GM12878 (cell line): Measurements from ENCODE around the gene MAGIX. TPM values are rescaled to one million over a fixed set of nuclear protein-coding genes. Genes with fewer than 3 reads are reported as not detected.
A peak's percentile ranks its signal among the peaks of the same experiment; 100 is the strongest.

Source experiments
- BMI1 ChIP-seq: fragments of 450-650 bp; IDR thresholded peaks from 2 replicates; pipeline ENCODE4 v1.6.1; 2016; ENCODE audit warnings: mild to moderate bottlenecking, moderate library complexity, borderline replicate concordance
- CBFB ChIP-seq: IDR thresholded peaks from 2 replicates; pipeline ENCODE4 v1.6.1; 2016; ENCODE audit warnings: antibody characterized with exemption, low read depth
- DPF2 ChIP-seq: fragments of 450-650 bp; IDR thresholded peaks from 2 replicates; pipeline ENCODE4 v1.6.1; 2017; ENCODE audit warnings: mild to moderate bottlenecking
- IKZF1 ChIP-seq: fragments of 450-650 bp; conservative IDR thresholded peaks from 2 replicates; pipeline ENCODE4 v1.6.1; 2017; ENCODE audit warnings: antibody characterized with exemption, mild to moderate bottlenecking
- NR2C1 ChIP-seq: fragments of 450-650 bp; IDR thresholded peaks from 2 replicates; pipeline ENCODE4 v1.6.1; 2017; ENCODE audit warnings: antibody characterized with exemption, mild to moderate bottlenecking, moderate library complexity
- PAX5 ChIP-seq: IDR thresholded peaks from 2 replicates; pipeline ENCODE4 v1.6.1; 2011; ENCODE audit warnings: low read depth, low read length, borderline replicate concordance
- POU2F2 ChIP-seq: IDR thresholded peaks from 3 replicates; pipeline ENCODE4 v1.6.1; 2011; ENCODE audit warnings: low read depth, mild to moderate bottlenecking, low read length, borderline replicate concordance
- RAD21 ChIP-seq: IDR thresholded peaks from 2 replicates; pipeline ENCODE4 v1.6.1; 2011; ENCODE audit warnings: mild to moderate bottlenecking, low read depth, low read length, moderate library complexity; ENCODE audit not compliant: insufficient read depth
- RB1 ChIP-seq: fragments of 450-650 bp; formaldehyde crosslinking; IDR thresholded peaks from 2 replicates; pipeline ENCODE4 v1.6.1; 2017; ENCODE audit warnings: mild to moderate bottlenecking, borderline replicate concordance
- RUNX3 ChIP-seq: IDR thresholded peaks from 2 replicates; pipeline ENCODE4 v1.6.1; 2012; ENCODE audit warnings: low read length, inconsistent platforms
- SMAD1 ChIP-seq: fragments of 450-650 bp; IDR thresholded peaks from 2 replicates; pipeline ENCODE4 v1.6.1; 2018; ENCODE audit warnings: mild to moderate bottlenecking, low read depth; ENCODE audit not compliant: partially characterized antibody
- SREBF1 ChIP-seq: IDR thresholded peaks from 2 replicates; pipeline ENCODE4 v1.6.1; 2012; ENCODE audit warnings: mild to moderate bottlenecking, low read length
- STAT3 ChIP-seq: IDR thresholded peaks from 2 replicates; pipeline ENCODE4 v1.6.1; 2011; ENCODE audit warnings: low read depth, low read length, improper control_type of control experiment
- ZNF207 ChIP-seq: fragments of 450-650 bp; IDR thresholded peaks from 2 replicates; pipeline ENCODE4 v1.6.1; 2014; ENCODE audit warnings: antibody characterized with exemption, mild to moderate bottlenecking, borderline replicate concordance
- polyA plus RNA-seq, 11 experiments: library from polyadenylated mRNA; depleted of rRNA in 4 of 11; unstranded in 6 of 11; stranded (reverse) in 5 of 11; fragments of >200 nt; fragmentation: Nextera tagmentation in 4 of 11; fragmentation: Illumina TruSeq in 1 of 11; extraction: Ambion mirVana in 4 of 11; extraction: Trizol in 1 of 11; gene quantifications; 1 replicate in 1 of 11; 2 replicates in 10 of 11; pipeline versions ENCODE4 v1.2.1 to v1.2.3, GENCODE V29; 2011 to 2016; ENCODE audit warnings: inconsistent platforms in 2 of 11, missing spikeins in 2 of 11, low read depth in 1 of 11
- total RNA-seq, 4 experiments: library from RNA; depleted of rRNA in 3 of 4; stranded (reverse); fragments of >200 nt in 3 of 4; fragmentation: Illumina TruSeq in 1 of 4; extraction: Trizol in 1 of 4; gene quantifications; 2 replicates each; pipeline versions ENCODE4 v1.2.1 to v1.2.3, GENCODE V29; 2013 to 2021
- TF ChIP-seq, protein P1 (sequence below): IDR thresholded peaks from 2 replicates; pipeline ENCODE4 v1.6.1; 2011; ENCODE audit warnings: low read depth, low read length, improper control_type of control experiment, borderline replicate concordance
- TF ChIP-seq, protein P2 (sequence below): IDR thresholded peaks from 2 replicates; pipeline ENCODE4 v1.6.1; 2011; ENCODE audit warnings: borderline replicate concordance, low read depth, mild to moderate bottlenecking, moderate library complexity, low read length; ENCODE audit not compliant: insufficient read depth, poor library complexity, severe bottlenecking
- TF ChIP-seq, protein P3 (sequence below): fragments of 450-650 bp; conservative IDR thresholded peaks from 2 replicates; pipeline ENCODE4 v1.6.1; 2017; ENCODE audit warnings: mild to moderate bottlenecking, moderate library complexity
- TF ChIP-seq, protein P4 (sequence below): fragments of 150-350 bp; IDR thresholded peaks from 2 replicates; pipeline ENCODE4 v1.6.1; 2016; ENCODE audit warnings: low read depth, low read length
- TF ChIP-seq, protein P5 (sequence below): IDR thresholded peaks from 2 replicates; pipeline ENCODE4 v1.6.1; 2011; ENCODE audit warnings: mild to moderate bottlenecking, low read depth, low read length, moderate library complexity; ENCODE audit not compliant: insufficient replicate concordance

Gene MAGIX
- total and polyA plus RNA-seq, 10 of the 15 experiments (the other 5 are each of a cell fraction or from before 2014, with no cell fraction given), result 0.03 to 2.5 (median 0.82) TPM

DNA sequence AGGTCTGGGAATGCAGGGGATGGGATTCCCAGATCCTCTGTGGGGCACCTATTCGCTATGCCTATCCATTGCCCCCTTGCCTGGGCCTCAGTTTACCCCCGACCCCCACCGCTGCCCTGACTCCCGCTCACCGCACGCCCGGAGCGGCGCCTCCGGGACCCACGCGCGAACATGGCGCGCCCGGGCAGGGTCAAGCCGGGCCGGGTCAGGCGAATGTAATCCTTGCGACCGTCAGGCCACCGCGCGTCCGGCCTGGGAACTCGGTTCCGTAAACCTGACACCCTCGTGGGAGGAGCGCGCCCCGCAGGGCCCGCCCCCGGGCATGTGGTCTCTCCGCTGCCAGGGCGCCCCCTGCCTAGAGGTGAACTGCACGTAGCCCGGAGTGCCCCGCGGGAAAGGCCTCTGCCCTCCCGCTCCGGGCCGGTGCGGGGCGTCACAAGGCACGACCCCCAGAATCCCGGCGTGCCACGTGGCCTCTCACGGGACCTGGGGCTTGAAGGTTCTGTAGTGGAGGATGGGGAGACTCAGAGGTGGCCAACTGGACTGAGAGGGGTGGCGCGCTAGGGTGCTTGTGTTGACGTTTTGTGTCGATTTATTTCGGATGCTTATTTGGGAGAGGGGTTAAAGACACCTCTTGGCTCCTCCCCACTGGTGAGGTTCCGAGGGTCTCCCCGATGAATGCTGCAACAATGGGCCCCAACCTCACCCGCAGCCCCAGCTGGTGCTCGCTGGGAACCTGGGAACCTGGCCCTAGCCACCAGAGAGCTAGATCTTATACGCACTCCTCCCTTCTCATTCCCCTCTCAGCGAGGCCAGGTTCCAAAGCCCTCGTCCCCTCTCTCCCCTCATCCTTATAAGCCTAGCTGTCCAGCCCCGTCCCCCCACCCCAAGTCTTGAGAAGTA lies 23.8 kb downstream of the MAGIX start, which contains the start of gene PRICKLE3 (continued):
- TF ChIP-seq, protein P1, sequence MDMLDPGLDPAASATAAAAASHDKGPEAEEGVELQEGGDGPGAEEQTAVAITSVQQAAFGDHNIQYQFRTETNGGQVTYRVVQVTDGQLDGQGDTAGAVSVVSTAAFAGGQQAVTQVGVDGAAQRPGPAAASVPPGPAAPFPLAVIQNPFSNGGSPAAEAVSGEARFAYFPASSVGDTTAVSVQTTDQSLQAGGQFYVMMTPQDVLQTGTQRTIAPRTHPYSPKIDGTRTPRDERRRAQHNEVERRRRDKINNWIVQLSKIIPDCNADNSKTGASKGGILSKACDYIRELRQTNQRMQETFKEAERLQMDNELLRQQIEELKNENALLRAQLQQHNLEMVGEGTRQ, result no peak
- TF ChIP-seq STAT3, result no peak
- TF ChIP-seq BMI1, result no peak
- TF ChIP-seq IKZF1, result peak; percentile 58
- TF ChIP-seq RB1, result peak; percentile 63; the same call in 1 of the 2 replicates
- TF ChIP-seq, protein P2, sequence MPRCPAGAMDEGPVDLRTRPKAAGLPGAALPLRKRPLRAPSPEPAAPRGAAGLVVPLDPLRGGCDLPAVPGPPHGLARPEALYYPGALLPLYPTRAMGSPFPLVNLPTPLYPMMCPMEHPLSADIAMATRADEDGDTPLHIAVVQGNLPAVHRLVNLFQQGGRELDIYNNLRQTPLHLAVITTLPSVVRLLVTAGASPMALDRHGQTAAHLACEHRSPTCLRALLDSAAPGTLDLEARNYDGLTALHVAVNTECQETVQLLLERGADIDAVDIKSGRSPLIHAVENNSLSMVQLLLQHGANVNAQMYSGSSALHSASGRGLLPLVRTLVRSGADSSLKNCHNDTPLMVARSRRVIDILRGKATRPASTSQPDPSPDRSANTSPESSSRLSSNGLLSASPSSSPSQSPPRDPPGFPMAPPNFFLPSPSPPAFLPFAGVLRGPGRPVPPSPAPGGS, result no peak
- TF ChIP-seq NR2C1, result no peak
- no peak for TF ChIP-seq SREBF1
- TF ChIP-seq DPF2, result peak; percentile 53
- TF ChIP-seq CBFB, result 0 out of 2 replicates have a peak, but pooled peaks have one; percentile 32
- TF ChIP-seq, protein P3, sequence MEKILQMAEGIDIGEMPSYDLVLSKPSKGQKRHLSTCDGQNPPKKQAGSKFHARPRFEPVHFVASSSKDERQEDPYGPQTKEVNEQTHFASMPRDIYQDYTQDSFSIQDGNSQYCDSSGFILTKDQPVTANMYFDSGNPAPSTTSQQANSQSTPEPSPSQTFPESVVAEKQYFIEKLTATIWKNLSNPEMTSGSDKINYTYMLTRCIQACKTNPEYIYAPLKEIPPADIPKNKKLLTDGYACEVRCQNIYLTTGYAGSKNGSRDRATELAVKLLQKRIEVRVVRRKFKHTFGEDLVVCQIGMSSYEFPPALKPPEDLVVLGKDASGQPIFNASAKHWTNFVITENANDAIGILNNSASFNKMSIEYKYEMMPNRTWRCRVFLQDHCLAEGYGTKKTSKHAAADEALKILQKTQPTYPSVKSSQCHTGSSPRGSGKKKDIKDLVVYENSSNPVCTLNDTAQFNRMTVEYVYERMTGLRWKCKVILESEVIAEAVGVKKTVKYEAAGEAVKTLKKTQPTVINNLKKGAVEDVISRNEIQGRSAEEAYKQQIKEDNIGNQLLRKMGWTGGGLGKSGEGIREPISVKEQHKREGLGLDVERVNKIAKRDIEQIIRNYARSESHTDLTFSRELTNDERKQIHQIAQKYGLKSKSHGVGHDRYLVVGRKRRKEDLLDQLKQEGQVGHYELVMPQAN, result 0 out of 2 replicates have a peak, but pooled peaks have one; percentile 45
- TF ChIP-seq, protein P4, sequence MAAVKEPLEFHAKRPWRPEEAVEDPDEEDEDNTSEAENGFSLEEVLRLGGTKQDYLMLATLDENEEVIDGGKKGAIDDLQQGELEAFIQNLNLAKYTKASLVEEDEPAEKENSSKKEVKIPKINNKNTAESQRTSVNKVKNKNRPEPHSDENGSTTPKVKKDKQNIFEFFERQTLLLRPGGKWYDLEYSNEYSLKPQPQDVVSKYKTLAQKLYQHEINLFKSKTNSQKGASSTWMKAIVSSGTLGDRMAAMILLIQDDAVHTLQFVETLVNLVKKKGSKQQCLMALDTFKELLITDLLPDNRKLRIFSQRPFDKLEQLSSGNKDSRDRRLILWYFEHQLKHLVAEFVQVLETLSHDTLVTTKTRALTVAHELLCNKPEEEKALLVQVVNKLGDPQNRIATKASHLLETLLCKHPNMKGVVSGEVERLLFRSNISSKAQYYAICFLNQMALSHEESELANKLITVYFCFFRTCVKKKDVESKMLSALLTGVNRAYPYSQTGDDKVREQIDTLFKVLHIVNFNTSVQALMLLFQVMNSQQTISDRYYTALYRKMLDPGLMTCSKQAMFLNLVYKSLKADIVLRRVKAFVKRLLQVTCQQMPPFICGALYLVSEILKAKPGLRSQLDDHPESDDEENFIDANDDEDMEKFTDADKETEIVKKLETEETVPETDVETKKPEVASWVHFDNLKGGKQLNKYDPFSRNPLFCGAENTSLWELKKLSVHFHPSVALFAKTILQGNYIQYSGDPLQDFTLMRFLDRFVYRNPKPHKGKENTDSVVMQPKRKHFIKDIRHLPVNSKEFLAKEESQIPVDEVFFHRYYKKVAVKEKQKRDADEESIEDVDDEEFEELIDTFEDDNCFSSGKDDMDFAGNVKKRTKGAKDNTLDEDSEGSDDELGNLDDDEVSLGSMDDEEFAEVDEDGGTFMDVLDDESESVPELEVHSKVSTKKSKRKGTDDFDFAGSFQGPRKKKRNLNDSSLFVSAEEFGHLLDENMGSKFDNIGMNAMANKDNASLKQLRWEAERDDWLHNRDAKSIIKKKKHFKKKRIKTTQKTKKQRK, result no peak
- peak; percentile 42 for TF ChIP-seq RUNX3
- no peak for TF ChIP-seq PAX5
- TF ChIP-seq RAD21, result peak; percentile 16; the same call in 1 of the 2 replicates
- TF ChIP-seq, protein P5, sequence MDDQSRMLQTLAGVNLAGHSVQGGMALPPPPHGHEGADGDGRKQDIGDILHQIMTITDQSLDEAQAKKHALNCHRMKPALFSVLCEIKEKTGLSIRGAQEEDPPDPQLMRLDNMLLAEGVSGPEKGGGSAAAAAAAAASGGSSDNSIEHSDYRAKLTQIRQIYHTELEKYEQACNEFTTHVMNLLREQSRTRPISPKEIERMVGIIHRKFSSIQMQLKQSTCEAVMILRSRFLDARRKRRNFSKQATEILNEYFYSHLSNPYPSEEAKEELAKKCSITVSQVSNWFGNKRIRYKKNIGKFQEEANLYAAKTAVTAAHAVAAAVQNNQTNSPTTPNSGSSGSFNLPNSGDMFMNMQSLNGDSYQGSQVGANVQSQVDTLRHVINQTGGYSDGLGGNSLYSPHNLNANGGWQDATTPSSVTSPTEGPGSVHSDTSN, result no peak
- TF ChIP-seq SMAD1, result no peak
- TF ChIP-seq ZNF207, result 0 out of 2 replicates have a peak, but pooled peaks have one; percentile 46
- TF ChIP-seq POU2F2, result no peak
